ENCODE data around the gene EBLN2. TPM values are rescaled to one million over a fixed set of nuclear protein-coding genes. Genes with fewer than 3 reads are reported as not detected.

EBLN2 gene
- total and polyA plus RNA-seq, 2 experiments from 2014 or later, result 4.7 to 9.9 TPM

DNA sequence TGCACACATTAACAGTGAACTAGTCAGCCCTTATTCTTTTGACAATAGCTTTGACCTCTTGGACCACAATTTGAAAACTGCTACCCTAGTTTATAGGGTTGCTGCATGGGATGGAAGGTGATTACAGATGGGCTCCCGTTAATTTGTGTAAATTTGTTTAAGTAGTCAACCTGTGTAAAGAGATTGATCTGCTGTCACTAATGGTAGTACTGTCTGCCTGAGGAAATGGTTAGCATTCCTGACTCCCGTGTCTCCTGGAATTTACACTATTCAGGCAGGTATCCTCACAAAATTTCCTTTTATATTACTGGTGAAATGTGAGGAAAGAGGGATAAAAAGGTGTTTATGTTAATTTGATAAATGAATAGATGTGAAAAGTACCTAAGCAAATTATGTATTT lies 15.3 kb upstream of the EBLN2 start (continued):
- TF ChIP-seq, protein P1, sequence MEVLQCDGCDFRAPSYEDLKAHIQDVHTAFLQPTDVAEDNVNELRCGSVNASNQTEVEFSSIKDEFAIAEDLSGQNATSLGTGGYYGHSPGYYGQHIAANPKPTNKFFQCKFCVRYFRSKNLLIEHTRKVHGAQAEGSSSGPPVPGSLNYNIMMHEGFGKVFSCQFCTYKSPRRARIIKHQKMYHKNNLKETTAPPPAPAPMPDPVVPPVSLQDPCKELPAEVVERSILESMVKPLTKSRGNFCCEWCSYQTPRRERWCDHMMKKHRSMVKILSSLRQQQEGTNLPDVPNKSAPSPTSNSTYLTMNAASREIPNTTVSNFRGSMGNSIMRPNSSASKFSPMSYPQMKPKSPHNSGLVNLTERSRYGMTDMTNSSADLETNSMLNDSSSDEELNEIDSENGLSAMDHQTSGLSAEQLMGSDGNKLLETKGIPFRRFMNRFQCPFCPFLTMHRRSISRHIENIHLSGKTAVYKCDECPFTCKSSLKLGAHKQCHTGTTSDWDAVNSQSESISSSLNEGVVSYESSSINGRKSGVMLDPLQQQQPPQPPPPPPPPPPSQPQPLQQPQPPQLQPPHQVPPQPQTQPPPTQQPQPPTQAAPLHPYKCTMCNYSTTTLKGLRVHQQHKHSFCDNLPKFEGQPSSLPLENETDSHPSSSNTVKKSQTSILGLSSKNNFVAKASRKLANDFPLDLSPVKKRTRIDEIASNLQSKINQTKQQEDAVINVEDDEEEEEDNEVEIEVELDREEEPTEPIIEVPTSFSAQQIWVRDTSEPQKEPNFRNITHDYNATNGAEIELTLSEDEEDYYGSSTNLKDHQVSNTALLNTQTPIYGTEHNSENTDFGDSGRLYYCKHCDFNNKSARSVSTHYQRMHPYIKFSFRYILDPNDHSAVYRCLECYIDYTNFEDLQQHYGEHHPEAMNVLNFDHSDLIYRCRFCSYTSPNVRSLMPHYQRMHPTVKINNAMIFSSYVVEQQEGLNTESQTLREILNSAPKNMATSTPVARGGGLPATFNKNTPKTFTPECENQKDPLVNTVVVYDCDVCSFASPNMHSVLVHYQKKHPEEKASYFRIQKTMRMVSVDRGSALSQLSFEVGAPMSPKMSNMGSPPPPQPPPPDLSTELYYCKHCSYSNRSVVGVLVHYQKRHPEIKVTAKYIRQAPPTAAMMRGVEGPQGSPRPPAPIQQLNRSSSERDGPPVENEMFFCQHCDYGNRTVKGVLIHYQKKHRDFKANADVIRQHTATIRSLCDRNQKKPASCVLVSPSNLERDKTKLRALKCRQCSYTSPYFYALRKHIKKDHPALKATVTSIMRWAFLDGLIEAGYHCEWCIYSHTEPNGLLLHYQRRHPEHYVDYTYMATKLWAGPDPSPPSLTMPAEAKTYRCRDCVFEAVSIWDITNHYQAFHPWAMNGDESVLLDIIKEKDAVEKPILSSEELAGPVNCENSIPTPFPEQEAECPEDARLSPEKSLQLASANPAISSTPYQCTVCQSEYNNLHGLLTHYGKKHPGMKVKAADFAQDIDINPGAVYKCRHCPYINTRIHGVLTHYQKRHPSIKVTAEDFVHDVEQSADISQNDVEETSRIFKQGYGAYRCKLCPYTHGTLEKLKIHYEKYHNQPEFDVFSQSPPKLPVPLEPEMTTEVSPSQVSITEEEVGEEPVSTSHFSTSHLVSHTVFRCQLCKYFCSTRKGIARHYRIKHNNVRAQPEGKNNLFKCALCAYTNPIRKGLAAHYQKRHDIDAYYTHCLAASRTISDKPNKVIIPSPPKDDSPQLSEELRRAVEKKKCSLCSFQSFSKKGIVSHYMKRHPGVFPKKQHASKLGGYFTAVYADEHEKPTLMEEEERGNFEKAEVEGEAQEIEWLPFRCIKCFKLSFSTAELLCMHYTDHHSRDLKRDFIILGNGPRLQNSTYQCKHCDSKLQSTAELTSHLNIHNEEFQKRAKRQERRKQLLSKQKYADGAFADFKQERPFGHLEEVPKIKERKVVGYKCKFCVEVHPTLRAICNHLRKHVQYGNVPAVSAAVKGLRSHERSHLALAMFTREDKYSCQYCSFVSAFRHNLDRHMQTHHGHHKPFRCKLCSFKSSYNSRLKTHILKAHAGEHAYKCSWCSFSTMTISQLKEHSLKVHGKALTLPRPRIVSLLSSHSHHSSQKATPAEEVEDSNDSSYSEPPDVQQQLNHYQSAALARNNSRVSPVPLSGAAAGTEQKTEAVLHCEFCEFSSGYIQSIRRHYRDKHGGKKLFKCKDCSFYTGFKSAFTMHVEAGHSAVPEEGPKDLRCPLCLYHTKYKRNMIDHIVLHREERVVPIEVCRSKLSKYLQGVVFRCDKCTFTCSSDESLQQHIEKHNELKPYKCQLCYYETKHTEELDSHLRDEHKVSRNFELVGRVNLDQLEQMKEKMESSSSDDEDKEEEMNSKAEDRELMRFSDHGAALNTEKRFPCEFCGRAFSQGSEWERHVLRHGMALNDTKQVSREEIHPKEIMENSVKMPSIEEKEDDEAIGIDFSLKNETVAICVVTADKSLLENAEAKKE (CRISPR knock-in tag; IDR thresholded peaks at IDR 0.05), result no peak
- no peak for TF ChIP-seq STAT1 (IDR thresholded peaks at IDR 0.05; ENCODE audit: unreplicated experiment)
- TF ChIP-seq, protein P2, sequence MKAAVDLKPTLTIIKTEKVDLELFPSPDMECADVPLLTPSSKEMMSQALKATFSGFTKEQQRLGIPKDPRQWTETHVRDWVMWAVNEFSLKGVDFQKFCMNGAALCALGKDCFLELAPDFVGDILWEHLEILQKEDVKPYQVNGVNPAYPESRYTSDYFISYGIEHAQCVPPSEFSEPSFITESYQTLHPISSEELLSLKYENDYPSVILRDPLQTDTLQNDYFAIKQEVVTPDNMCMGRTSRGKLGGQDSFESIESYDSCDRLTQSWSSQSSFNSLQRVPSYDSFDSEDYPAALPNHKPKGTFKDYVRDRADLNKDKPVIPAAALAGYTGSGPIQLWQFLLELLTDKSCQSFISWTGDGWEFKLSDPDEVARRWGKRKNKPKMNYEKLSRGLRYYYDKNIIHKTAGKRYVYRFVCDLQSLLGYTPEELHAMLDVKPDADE (IDR thresholded peaks at IDR 0.05), result no peak
- no peak for TF ChIP-seq POLR2AphosphoS5 (IDR thresholded peaks at IDR 0.05; ENCODE audit: low read depth)
- TF ChIP-seq, protein P3, sequence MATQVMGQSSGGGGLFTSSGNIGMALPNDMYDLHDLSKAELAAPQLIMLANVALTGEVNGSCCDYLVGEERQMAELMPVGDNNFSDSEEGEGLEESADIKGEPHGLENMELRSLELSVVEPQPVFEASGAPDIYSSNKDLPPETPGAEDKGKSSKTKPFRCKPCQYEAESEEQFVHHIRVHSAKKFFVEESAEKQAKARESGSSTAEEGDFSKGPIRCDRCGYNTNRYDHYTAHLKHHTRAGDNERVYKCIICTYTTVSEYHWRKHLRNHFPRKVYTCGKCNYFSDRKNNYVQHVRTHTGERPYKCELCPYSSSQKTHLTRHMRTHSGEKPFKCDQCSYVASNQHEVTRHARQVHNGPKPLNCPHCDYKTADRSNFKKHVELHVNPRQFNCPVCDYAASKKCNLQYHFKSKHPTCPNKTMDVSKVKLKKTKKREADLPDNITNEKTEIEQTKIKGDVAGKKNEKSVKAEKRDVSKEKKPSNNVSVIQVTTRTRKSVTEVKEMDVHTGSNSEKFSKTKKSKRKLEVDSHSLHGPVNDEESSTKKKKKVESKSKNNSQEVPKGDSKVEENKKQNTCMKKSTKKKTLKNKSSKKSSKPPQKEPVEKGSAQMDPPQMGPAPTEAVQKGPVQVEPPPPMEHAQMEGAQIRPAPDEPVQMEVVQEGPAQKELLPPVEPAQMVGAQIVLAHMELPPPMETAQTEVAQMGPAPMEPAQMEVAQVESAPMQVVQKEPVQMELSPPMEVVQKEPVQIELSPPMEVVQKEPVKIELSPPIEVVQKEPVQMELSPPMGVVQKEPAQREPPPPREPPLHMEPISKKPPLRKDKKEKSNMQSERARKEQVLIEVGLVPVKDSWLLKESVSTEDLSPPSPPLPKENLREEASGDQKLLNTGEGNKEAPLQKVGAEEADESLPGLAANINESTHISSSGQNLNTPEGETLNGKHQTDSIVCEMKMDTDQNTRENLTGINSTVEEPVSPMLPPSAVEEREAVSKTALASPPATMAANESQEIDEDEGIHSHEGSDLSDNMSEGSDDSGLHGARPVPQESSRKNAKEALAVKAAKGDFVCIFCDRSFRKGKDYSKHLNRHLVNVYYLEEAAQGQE (IDR thresholded peaks at IDR 0.05; ENCODE audit: unreplicated experiment), result no peak
- no peak for TF ChIP-seq ZNF114 (CRISPR knock-in tag; IDR thresholded peaks at IDR 0.05)
- TF ChIP-seq JUNB (IDR thresholded peaks at IDR 0.05; ENCODE audit: unreplicated experiment), result no peak
- TF ChIP-seq CREB1 (CRISPR knock-in tag; IDR thresholded peaks at IDR 0.05; ENCODE audit: low read depth), result no peak
- TF ChIP-seq EZH2 (IDR thresholded peaks at IDR 0.05; ENCODE audit: low read depth, unreplicated experiment), result no peak
- no peak for TF ChIP-seq ZNF331 (CRISPR knock-in tag; IDR thresholded peaks at IDR 0.05; ENCODE audit: low read depth)

Data from GM23338 (cell line).